Mucosa of stomach (tissue), 1 donor: ENCODE measurements around the gene CSRP2.

Source experiments
- H3K27me3 ChIP-seq: one replicate; pipeline ENCODE4 v1.7.0; 2013; ENCODE audit warnings: mild to moderate bottlenecking, low read length; ENCODE audit not compliant: control insufficient read depth, insufficient read depth
- H3K36me3 ChIP-seq: one replicate; pipeline ENCODE4 v1.7.0; 2013; ENCODE audit warnings: low read length; ENCODE audit not compliant: control insufficient read depth, insufficient read depth
- H3K4me1 ChIP-seq: one replicate; pipeline ENCODE4 v1.7.0; 2013; ENCODE audit warnings: mild to moderate bottlenecking, low read length; ENCODE audit not compliant: control insufficient read depth, insufficient read depth
- H3K4me3 ChIP-seq: one replicate; pipeline ENCODE4 v1.7.0; 2013; ENCODE audit warnings: low read length
- H3K9ac ChIP-seq: one replicate; pipeline ENCODE4 v1.7.0; 2013; ENCODE audit warnings: mild to moderate bottlenecking, low read length, moderate library complexity
- H3K9me3 ChIP-seq: one replicate; pipeline ENCODE4 v1.7.0; 2013; ENCODE audit warnings: mild to moderate bottlenecking, low read length, moderate library complexity; ENCODE audit not compliant: control insufficient read depth
- donor health status: Pancreatic carcinoma.

Gene CSRP2

GRCh38 chr12:76914102-76914859 lies 35.5 kb upstream of the CSRP2 start:
- Histone ChIP-seq H3K27me3 (no peaks in the 10 kb centered on the region), H3K36me3 (no peaks in the 10 kb centered on the region), H3K9me3 (no peaks in the 10 kb centered on the region), H3K4me1 (no peaks in the 10 kb centered on the region), H3K4me3 (no peak overlapping the region), H3K9ac (no peak overlapping the region)

GRCh38 chr12:76909290-76909689 lies 30.5 kb upstream of the CSRP2 start:
- no peaks in the 10 kb centered on the region for H3K27me3 ChIP-seq
- no peaks in the 10 kb centered on the region for H3K36me3 ChIP-seq
- no peak overlapping the region for H3K9ac ChIP-seq
- H3K4me1 ChIP-seq = no peaks in the 10 kb centered on the region
- no peak overlapping the region for H3K4me3 ChIP-seq
- H3K9me3 ChIP-seq = no peaks in the 10 kb centered on the region

DNA sequence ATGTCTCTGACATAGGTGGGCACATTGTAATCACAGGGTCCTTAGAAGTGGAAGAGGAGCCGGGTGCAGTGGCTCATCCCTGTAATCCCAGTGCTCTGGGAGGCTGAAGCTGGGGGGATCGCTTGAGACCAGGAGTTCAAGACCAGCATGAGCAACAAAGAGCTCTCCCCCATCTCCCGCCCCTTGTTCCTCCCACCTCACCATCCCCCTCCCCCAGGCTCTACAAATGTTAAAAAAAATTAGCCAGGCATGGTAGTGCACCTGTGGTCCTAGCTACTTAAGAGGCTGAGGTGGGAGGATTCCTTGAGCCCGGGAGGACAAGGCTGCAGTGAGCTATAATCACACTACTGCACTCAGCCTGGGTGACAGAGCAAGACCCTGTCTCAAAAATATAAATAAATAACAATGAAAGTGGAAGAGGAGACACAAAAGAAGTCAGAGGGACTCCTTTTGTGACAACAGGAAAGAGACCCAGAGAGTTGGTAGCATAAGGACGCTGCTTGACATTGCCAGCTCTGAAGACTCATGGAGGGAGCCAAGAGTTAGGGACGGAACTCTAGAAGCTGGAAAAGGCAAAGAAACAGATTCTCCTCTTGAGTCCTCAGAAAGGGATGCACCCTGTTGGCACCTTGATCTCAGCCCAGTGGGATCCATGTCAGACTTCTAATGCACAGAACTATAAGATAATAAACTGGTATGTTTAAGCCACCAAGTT lies 29.6 kb upstream of the CSRP2 start:
- H3K9ac ChIP-seq = no peak overlapping the region
- no peaks in the 10 kb centered on the region for H3K4me1 ChIP-seq
- no peak overlapping the region for H3K4me3 ChIP-seq
- no peaks in the 10 kb centered on the region for H3K27me3 ChIP-seq
- H3K36me3 ChIP-seq = no peaks in the 10 kb centered on the region
- H3K9me3 ChIP-seq = no peaks in the 10 kb centered on the region

DNA sequence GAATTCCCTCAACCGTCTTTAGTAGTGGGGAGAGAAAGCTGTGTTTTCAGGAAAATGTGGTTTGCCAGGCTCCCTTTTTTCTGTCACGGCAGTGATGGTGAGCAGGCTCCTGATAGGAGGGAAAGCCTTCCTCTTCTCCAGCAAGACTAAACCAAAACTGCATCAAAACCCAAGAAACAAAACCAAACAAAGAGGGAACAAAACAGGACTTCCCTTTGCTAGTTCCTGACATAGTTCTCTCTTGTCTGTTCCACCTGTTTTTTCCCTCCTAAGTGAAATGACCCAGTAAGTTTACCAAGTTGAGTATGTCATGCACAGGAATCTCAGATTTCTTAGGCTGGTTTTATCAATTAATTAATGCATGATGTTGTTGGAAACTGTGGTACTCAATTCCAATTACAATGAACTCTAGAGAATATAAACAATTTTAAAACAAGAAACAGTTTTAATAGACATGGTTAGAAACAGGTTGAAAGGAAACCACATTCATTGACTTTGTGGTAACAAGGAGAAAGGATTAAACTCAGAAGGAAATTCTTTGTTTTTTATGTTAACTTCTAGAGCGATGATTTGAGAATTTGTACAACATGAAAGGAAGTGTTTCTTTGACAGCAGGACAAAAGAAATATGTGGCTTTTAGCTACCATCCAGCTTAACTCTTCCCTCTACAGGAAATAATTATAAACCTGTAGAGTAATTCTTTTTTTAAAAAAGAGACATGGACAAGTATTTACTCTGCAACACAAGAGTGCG lies 23.0 kb upstream of the CSRP2 start:
- Histone ChIP-seq H3K9me3 (no peaks in the 10 kb centered on the region), H3K4me1 (no peaks in the 10 kb centered on the region), H3K4me3 (no peak overlapping the region), H3K36me3 (no peaks in the 10 kb centered on the region), H3K27me3 (no peaks in the 10 kb centered on the region), H3K9ac (no peak overlapping the region)

- H3K4me1 ChIP-seq = no peaks in the 10 kb centered on the region
- no peaks in the 10 kb centered on the region for H3K9me3 ChIP-seq
- H3K36me3 ChIP-seq = no peaks in the 10 kb centered on the region
- H3K27me3 ChIP-seq = no peaks in the 10 kb centered on the region
- H3K9ac ChIP-seq = no peak overlapping the region
- H3K4me3 ChIP-seq = no peak overlapping the region
These were observed 20.7 kb upstream of the CSRP2 start for GRCh38 chr12:76899522-76899921.

DNA sequence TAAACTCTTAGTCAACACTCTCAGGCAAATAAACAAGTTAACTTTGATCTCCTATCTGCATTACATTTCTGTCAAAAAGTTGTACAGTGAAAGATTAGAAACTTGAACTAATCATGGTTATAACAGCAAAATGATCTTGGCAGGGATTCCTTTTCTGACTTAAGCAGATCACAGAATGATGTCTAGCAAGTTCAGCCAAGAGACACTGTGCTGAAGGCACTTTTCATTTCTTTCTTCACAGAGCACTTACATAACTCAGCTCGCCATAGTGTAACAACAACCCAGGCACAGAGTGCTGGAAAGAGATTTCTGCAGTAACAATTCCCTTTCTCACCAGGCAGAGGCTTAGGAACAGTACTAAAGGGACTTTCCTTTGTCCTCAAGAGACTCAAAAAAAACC lies 19.6 kb upstream of the CSRP2 start:
- H3K27me3 ChIP-seq = no peaks in the 10 kb centered on the region
- no peaks in the 10 kb centered on the region for H3K9me3 ChIP-seq
- H3K36me3 ChIP-seq = no peaks in the 10 kb centered on the region
- H3K9ac ChIP-seq = no peak overlapping the region
- no peaks in the 10 kb centered on the region for H3K4me1 ChIP-seq
- H3K4me3 ChIP-seq = no peak overlapping the region

DNA sequence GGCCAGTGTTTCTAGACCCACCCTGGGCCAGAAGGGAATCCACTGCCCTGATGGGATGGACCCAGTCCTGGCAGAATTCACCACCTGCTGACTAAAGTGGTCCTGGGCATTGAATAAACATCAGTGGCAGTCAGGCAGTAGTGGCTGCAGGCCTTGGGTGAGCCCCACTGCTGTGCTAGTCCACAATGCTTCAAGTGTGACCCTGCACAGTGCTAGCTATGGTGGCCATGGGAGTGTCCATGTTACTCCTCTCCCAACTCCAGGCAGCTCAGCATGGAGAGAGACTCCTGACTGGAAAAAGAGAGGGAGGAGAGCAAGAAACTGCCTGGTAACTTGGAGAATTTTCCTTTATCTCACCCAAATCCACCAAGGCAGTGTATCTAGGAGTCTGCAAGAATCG lies 17.5 kb upstream of the CSRP2 start:
- Histone ChIP-seq H3K9ac (no peak overlapping the region), H3K9me3 (no peaks in the 10 kb centered on the region), H3K36me3 (no peaks in the 10 kb centered on the region), H3K27me3 (no peaks in the 10 kb centered on the region), H3K4me3 (no peak overlapping the region), H3K4me1 (no peaks in the 10 kb centered on the region)

DNA sequence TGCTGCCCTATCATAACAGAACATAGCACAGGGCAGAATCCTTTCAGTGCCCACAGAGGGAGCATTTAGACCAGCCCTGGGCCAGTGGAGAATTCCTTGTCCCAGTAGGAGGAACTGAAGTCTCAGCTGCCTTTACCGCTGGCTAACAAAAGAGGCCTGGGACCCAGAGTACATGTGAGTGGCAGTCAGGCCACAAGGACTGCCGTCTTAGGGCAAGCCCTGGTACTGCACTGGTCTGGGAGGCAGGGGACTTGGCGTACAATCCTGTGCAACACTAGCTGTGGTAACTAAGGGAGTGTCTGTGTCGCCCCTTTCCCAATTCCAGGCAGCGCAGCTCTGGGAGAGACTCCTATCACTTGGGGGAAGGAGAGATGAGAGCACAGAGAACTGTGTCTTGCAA lies 17.0 kb upstream of the CSRP2 start:
- H3K36me3 ChIP-seq = no peaks in the 10 kb centered on the region

DNA sequence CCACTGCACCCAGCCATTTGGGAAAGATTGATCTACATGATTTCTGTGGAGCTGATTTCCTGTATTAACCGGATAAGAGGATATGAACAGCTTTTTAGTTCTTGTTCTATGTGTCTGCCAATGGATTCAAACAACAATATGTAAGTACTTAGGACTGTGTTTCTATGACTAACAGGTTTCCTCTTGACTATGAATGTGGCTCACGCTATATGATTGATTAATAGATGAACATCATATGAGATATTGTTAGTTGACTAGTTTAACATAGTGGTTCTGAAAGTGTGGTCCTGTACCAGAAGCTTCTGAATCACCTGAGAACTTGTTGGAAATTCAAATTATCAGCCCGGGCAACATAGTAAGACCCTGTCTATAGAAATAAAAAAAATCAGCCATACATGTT lies 12.8 kb upstream of the CSRP2 start:
- Histone ChIP-seq H3K27me3 (no peaks in the 10 kb centered on the region), H3K9ac (no peak overlapping the region)

More for the DNA sequence above, 17.0 kb upstream of the CSRP2 start:
- H3K9me3 ChIP-seq = no peaks in the 10 kb centered on the region
- H3K27me3 ChIP-seq = no peaks in the 10 kb centered on the region
- no peak overlapping the region for H3K4me3 ChIP-seq
- no peaks in the 10 kb centered on the region for H3K4me1 ChIP-seq
- H3K9ac ChIP-seq = no peak overlapping the region

GRCh38 chr12:76890151-76891143 lies 11.6 kb upstream of the CSRP2 start:
- H3K9me3 ChIP-seq = no peaks in the 10 kb centered on the region
- no peaks in the 10 kb centered on the region for H3K36me3 ChIP-seq
- no peak overlapping the region for H3K9ac ChIP-seq
- no peak overlapping the region for H3K4me3 ChIP-seq
- H3K27me3 ChIP-seq = no peaks in the 10 kb centered on the region
- no peaks in the 10 kb centered on the region for H3K4me1 ChIP-seq

More for the DNA sequence above, 12.8 kb upstream of the CSRP2 start:
- Histone ChIP-seq H3K4me3 (no peak overlapping the region), H3K4me1 (no peaks in the 10 kb centered on the region), H3K9me3 (no peaks in the 10 kb centered on the region), H3K36me3 (no peaks in the 10 kb centered on the region)

GRCh38 chr12:76888775-76889174 lies 10.0 kb upstream of the CSRP2 start:
- Histone ChIP-seq H3K36me3 (no peaks in the 10 kb centered on the region), H3K4me1 (no peaks in the 10 kb centered on the region), H3K9me3 (no peaks in the 10 kb centered on the region), H3K9ac (no peak overlapping the region), H3K27me3 (no peaks in the 10 kb centered on the region), H3K4me3 (no peak overlapping the region)
